ENCODE data around the gene STXBP4. TPM values are rescaled to one million over a fixed set of nuclear protein-coding genes. Genes with fewer than 3 reads are reported as not detected.

The STXBP4 gene
- total RNA-seq, 3 donors from 2014 or later (not counting 1 experiment from before 2014, with no cell fraction given): 4.9 to 10.3 (median 7.6) TPM

Other genes starting within 250 kb of the STXBP4 start
- gene TOM1L1, start 67.9 kb upstream of the STXBP4 start, total RNA-seq: not detected
- gene COX11, start 111 bp upstream of the STXBP4 start, total RNA-seq: 10 to 100 TPM; 20.2 to 33.7 (median 26.9) TPM